Measurements from ENCODE around the gene FBXO27.
A peak's percentile ranks its signal among the peaks of the same experiment; 100 is the strongest.

GRCh38 chr19:39031368-39032062 is 834 bp downstream of the FBXO27 start:
- TF ChIP-seq JUN (IDR thresholded peaks at IDR 0.05; ENCODE audit: low read depth, low read length): no peak
- TF ChIP-seq HDAC6 (IDR thresholded peaks at IDR 0.05; ENCODE audit: low read depth, low read length): no peak
- TF ChIP-seq SRF (IDR thresholded peaks at IDR 0.05; ENCODE audit: low read depth, low read length): no peak
- peak in 1 of 2 experiments; percentile 3; a peak in 2 of 3 replicates for TF ChIP-seq POLR2A (IDR thresholded peaks at IDR 0.05; ENCODE audit: control extremely low read depth in 1 of 2, low read depth in 2 of 2, low read length in 2 of 2)
- TF ChIP-seq CTCF (IDR thresholded peaks at IDR 0.05; ENCODE audit: control extremely low read depth in 1 of 3, insufficient read depth in 1 of 3, low read depth in 1 of 3, low read length in 3 of 3): no peak
- TF ChIP-seq EZH2 (IDR thresholded peaks at IDR 0.05; ENCODE audit: low read depth, low read length, severe bottlenecking): no peak
- no peak for TF ChIP-seq TAF1 (IDR thresholded peaks at IDR 0.05; ENCODE audit: low read depth, low read length)
- TF ChIP-seq EP300 (IDR thresholded peaks at IDR 0.05; ENCODE audit: borderline replicate concordance in 1 of 2, low read depth in 2 of 2, low read length in 2 of 2): no peak

Measured in H1 (cell line).